Spleen (tissue), 7 donors: ENCODE data around the gene PARD3B.

Experiments
- POLR2A ChIP-seq, 3 donors: fragments of 450-650 bp; IDR thresholded peaks; one replicate each; pipeline ENCODE4 v1.5.1; 2017; ENCODE audit warnings: antibody characterized with exemption in 3 of 3, mild to moderate bottlenecking in 1 of 3
- POLR2AphosphoS5 ChIP-seq, 3 donors: sonication (generic); formaldehyde crosslinking; IDR thresholded peaks; one replicate each; pipeline ENCODE4 v1.5.1; 2017; ENCODE audit warnings: antibody characterized with exemption in 3 of 3
- TF ChIP-seq, protein P1 (sequence below), 11 experiments: fragments of 200-600 bp in 7 of 11; fragments of 450-650 bp in 4 of 11; sonication (generic) in 4 of 11; IDR thresholded peaks in 8 of 11; conservative IDR thresholded peaks in 3 of 11; 1 replicate in 7 of 11; 2 replicates in 4 of 11; pipeline versions ENCODE4 v1.4.0 to v1.8.0; 2016 to 2021; ENCODE audit warnings: antibody characterized with exemption in 11 of 11, inconsistent platforms in 4 of 11, mild to moderate bottlenecking in 1 of 11
- donor health status: DM: no; HTN: no; CAD: no; lungs with moderate emphysema.
- donor health status: DM: no; HTN: no; CAD: no.
- donor health status: DM: no; HTN: no; CAD: no.

DNA sequence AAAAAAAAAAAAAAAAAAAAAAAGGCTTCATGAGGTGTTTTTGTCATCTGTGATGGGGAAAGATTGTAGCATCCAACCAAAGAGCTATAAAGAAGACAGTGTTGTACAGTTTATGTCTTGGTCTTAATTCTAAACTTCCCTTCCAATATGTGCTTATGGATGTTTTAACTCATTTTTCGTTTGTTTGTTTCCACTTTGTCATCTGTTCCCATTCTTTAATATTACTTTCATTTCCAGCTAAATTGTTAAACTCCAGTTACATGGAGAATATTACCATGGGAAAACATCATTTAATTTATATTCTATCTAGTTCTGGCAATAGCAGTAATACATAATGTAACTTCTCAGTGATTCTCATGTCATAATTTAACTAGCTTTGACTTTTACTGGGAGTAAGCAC, 792.9 kb downstream of the PARD3B start:
- TF ChIP-seq, protein P1, sequence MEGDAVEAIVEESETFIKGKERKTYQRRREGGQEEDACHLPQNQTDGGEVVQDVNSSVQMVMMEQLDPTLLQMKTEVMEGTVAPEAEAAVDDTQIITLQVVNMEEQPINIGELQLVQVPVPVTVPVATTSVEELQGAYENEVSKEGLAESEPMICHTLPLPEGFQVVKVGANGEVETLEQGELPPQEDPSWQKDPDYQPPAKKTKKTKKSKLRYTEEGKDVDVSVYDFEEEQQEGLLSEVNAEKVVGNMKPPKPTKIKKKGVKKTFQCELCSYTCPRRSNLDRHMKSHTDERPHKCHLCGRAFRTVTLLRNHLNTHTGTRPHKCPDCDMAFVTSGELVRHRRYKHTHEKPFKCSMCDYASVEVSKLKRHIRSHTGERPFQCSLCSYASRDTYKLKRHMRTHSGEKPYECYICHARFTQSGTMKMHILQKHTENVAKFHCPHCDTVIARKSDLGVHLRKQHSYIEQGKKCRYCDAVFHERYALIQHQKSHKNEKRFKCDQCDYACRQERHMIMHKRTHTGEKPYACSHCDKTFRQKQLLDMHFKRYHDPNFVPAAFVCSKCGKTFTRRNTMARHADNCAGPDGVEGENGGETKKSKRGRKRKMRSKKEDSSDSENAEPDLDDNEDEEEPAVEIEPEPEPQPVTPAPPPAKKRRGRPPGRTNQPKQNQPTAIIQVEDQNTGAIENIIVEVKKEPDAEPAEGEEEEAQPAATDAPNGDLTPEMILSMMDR (IDR thresholded peaks at IDR 0.05 in 8 of 11, conservative IDR thresholded peaks at IDR 0.05 in 3 of 11) = no peak
- TF ChIP-seq POLR2A (IDR thresholded peaks at IDR 0.05) (no peak), POLR2AphosphoS5 (IDR thresholded peaks at IDR 0.05) (no peak)
